Regular cardiac myocyte (primary cell): Measurements from ENCODE around the gene CENPK. TPM values are rescaled to one million over a fixed set of nuclear protein-coding genes. Genes with fewer than 3 reads are reported as not detected.

Experiments
- total RNA-seq: library from RNA; depleted of rRNA; stranded (reverse); fragments of >200 nt; gene quantifications from 2 replicates; pipeline ENCODE4 v1.2.3, GENCODE V29; 2014

The CENPK gene
- total RNA-seq = 9.0 and 25.7 TPM in 2 replicates

GRCh38 chr5:65562731-65563701 lies at the start of gene CENPK, which contains the start of gene PPWD1:
TSS of gene CENPK (minus strand) at chr5:65563168. CDS start at chr5:65554907, 8,261 bp downstream.
TSS of gene PPWD1 (plus strand) at chr5:65563296. CDS start at chr5:65563311, 15 bp downstream.

GRCh38 chr5:65481635-65482295 lies 81.2 kb downstream of the CENPK start, which contains the start of gene ADAMTS6:
TSS of gene ADAMTS6 (minus strand) at chr5:65481920. CDS start at chr5:65473673, 8,247 bp downstream.

Other genes with a start within 250 kb of the CENPK start
- gene ADAMTS6, start 81.2 kb downstream of the CENPK start, total RNA-seq = 205 and 208 TPM in 2 replicates
- gene PPWD1, start 128 bp upstream of the CENPK start, total RNA-seq = 29.7 and 74.7 TPM in 2 replicates
- gene TRIM23, start 61.2 kb upstream of the CENPK start, total RNA-seq = 35.1 and 45.1 TPM in 2 replicates
- gene SHLD3, start 61.9 kb upstream of the CENPK start, total RNA-seq = 2.3 and 3.6 TPM in 2 replicates
- gene TRAPPC13, start 61.9 kb upstream of the CENPK start, total RNA-seq = 28.2 and 35.0 TPM in 2 replicates
- gene SGTB, start 158.9 kb upstream of the CENPK start, total RNA-seq = 20.6 and 33.0 TPM in 2 replicates
- 34.1 and 47.9 TPM in 2 replicates for gene NLN, start 159.0 kb upstream of the CENPK start, total RNA-seq